Nephron (organoid): Measurements from ENCODE around the gene NKD2.

Source experiments
- H3K27ac Mint-ChIP-seq, 3 experiments: 2 replicates each; pipeline ENCODE4 v1.8.0; 2020; ENCODE audit warnings: mixed read lengths in 3 of 3, mild to moderate bottlenecking in 2 of 3, moderate library complexity in 1 of 3
- H3K27me3 Mint-ChIP-seq: 2 replicates; pipeline ENCODE4 v1.8.0; 2021; ENCODE audit warnings: low read depth, mild to moderate bottlenecking, moderate library complexity, mixed read lengths
- H3K36me3 Mint-ChIP-seq: 2 replicates; pipeline ENCODE4 v1.8.0; 2020; ENCODE audit warnings: low read depth, mixed read lengths
- H3K4me1 Mint-ChIP-seq: 2 replicates; pipeline ENCODE4 v1.8.0; 2020; ENCODE audit warnings: mixed read lengths
- H3K4me3 Mint-ChIP-seq, 3 experiments: 2 replicates each; pipeline ENCODE4 v1.8.0; 2020; ENCODE audit warnings: mild to moderate bottlenecking in 3 of 3, mixed read lengths in 3 of 3, moderate library complexity in 2 of 3
- H3K9me3 Mint-ChIP-seq: 2 replicates; pipeline ENCODE4 v1.8.0; 2020; ENCODE audit warnings: mixed read lengths
- CTCF ChIP-seq, 3 experiments: fragments of 200-600 bp; sonication (generic); IDR thresholded peaks; one replicate each; pipeline ENCODE4 v1.5.0; 2021; ENCODE audit warnings: antibody characterized with exemption in 3 of 3; ENCODE audit not compliant: unreplicated experiment in 3 of 3

The NKD2 gene

GRCh38 chr5:1083823-1084605 is 75.4 kb downstream of the NKD2 start:
- Mint-ChIP-seq H3K36me3 (peaks cover 21% of the 10 kb centered on the region), H3K27ac (no peak overlapping the region), H3K4me1 (peaks cover 13% of the 10 kb centered on the region), H3K27me3 (no peaks in the 10 kb centered on the region), H3K9me3 (no peaks in the 10 kb centered on the region), H3K4me3 (no peak overlapping the region)
- TF ChIP-seq CTCF (IDR thresholded peaks at IDR 0.05; ENCODE audit: unreplicated experiment in 3 of 3), result no peak

- peaks cover 2% of the 10 kb centered on the region for H3K27me3 Mint-ChIP-seq
- no peak overlapping the region for H3K4me3 Mint-ChIP-seq
- H3K36me3 Mint-ChIP-seq, result peaks cover 25% of the 10 kb centered on the region
- H3K4me1 Mint-ChIP-seq, result peaks cover 24% of the 10 kb centered on the region
- H3K9me3 Mint-ChIP-seq, result no peaks in the 10 kb centered on the region
- H3K27ac Mint-ChIP-seq, result no peak overlapping the region
- no peak for TF ChIP-seq CTCF (IDR thresholded peaks at IDR 0.05; ENCODE audit: unreplicated experiment in 3 of 3)
These were observed 76.8 kb downstream of the NKD2 start for GRCh38 chr5:1085391-1085790.

GRCh38 chr5:1086137-1086536 is 77.5 kb downstream of the NKD2 start:
- peaks cover 3% of the 10 kb centered on the region for H3K27me3 Mint-ChIP-seq
- no peak overlapping the region for H3K27ac Mint-ChIP-seq
- no peak for TF ChIP-seq CTCF (IDR thresholded peaks at IDR 0.05; ENCODE audit: unreplicated experiment in 3 of 3)
- H3K9me3 Mint-ChIP-seq, result no peaks in the 10 kb centered on the region
- no peak overlapping the region for H3K4me3 Mint-ChIP-seq
- H3K36me3 Mint-ChIP-seq, result peaks cover 19% of the 10 kb centered on the region
- H3K4me1 Mint-ChIP-seq, result peaks cover 18% of the 10 kb centered on the region

- H3K9me3 Mint-ChIP-seq, result no peaks in the 10 kb centered on the region
- H3K27me3 Mint-ChIP-seq, result peaks cover 3% of the 10 kb centered on the region
- TF ChIP-seq CTCF (IDR thresholded peaks at IDR 0.05; ENCODE audit: unreplicated experiment in 3 of 3), result no peak
- peaks cover 14% of the 10 kb centered on the region for H3K36me3 Mint-ChIP-seq
- H3K27ac Mint-ChIP-seq, result no peak overlapping the region
- no peak overlapping the region for H3K4me3 Mint-ChIP-seq
- peaks cover 18% of the 10 kb centered on the region for H3K4me1 Mint-ChIP-seq
These were observed 78.3 kb downstream of the NKD2 start for GRCh38 chr5:1086871-1087270.

- peaks cover 3% of the 10 kb centered on the region for H3K27me3 Mint-ChIP-seq
- no peak for TF ChIP-seq CTCF (IDR thresholded peaks at IDR 0.05; ENCODE audit: unreplicated experiment in 3 of 3)
- peaks cover 14% of the 10 kb centered on the region for H3K36me3 Mint-ChIP-seq
- H3K27ac Mint-ChIP-seq, result no peak overlapping the region
- H3K4me3 Mint-ChIP-seq, result no peak overlapping the region
- H3K9me3 Mint-ChIP-seq, result no peaks in the 10 kb centered on the region
- H3K4me1 Mint-ChIP-seq, result peaks cover 24% of the 10 kb centered on the region
These were observed 78.8 kb downstream of the NKD2 start for GRCh38 chr5:1087428-1087827.

- H3K27me3 Mint-ChIP-seq, result peaks cover 3% of the 10 kb centered on the region
- no peak overlapping the region for H3K27ac Mint-ChIP-seq
- peaks cover 27% of the 10 kb centered on the region for H3K4me1 Mint-ChIP-seq
- peaks cover 19% of the 10 kb centered on the region for H3K36me3 Mint-ChIP-seq
- H3K4me3 Mint-ChIP-seq, result no peak overlapping the region
- H3K9me3 Mint-ChIP-seq, result no peaks in the 10 kb centered on the region
- no peak for TF ChIP-seq CTCF (IDR thresholded peaks at IDR 0.05; ENCODE audit: unreplicated experiment in 3 of 3)
These were observed 79.4 kb downstream of the NKD2 start for GRCh38 chr5:1088031-1088430.
